AG04450 (cell line): ENCODE data around the gene FOXE3. TPM values are rescaled to one million over a fixed set of nuclear protein-coding genes. Genes with fewer than 3 reads are reported as not detected.

Experiments
- CTCF ChIA-PET: fragments of 300-600, 350-600 bp; formaldehyde crosslinking; extraction: SDS; loops from one replicate; lab custom pipeline; 2022; ENCODE audit warnings: antibody characterized with exemption, inconsistent platforms; lab: Charles Lee
- POLR2A ChIA-PET: fragments of 350-600 bp; formaldehyde crosslinking; extraction: SDS; loops from one replicate; lab custom pipeline; 2021; ENCODE audit warnings: antibody characterized with exemption, inconsistent platforms; lab: Yijun Ruan, JAX
- DNase-seq: peaks from one replicate; pipeline ENCODE4 v3.0.0-alpha.2; 2011; ENCODE audit warnings: low read depth, low spot score
- H3K27ac ChIP-seq: one replicate; pipeline ENCODE4 v1.5.1; 2012; ENCODE audit warnings: low read depth, low read length, control low read depth
- H3K27me3 ChIP-seq: one replicate; pipeline ENCODE4 v1.6.0; 2012; ENCODE audit warnings: low read length; ENCODE audit not compliant: control insufficient read depth, insufficient read depth
- H3K4me3 ChIP-seq: 2 replicates; pipeline ENCODE4 v1.5.1; 2011; ENCODE audit warnings: mild to moderate bottlenecking, low read depth, low read length, control low read depth
- H3K9me3 ChIP-seq: 2 replicates; pipeline ENCODE4 v1.5.1; 2012; ENCODE audit warnings: low read length; ENCODE audit not compliant: control insufficient read depth, insufficient read depth
- CTCF ChIP-seq: IDR thresholded peaks from 2 replicates; pipeline ENCODE4 v1.5.1; 2011; ENCODE audit warnings: low read depth, low read length, control low read depth, inconsistent platforms
- polyA plus RNA-seq: library from polyadenylated mRNA; depleted of rRNA; stranded (reverse); fragments of >200 nt; gene quantifications from 2 replicates; pipeline ENCODE4 v1.2.3, GENCODE V29; 2011; rRNA removed

The FOXE3 gene
- polyA plus RNA-seq, 1 experiment: not detected

DNA sequence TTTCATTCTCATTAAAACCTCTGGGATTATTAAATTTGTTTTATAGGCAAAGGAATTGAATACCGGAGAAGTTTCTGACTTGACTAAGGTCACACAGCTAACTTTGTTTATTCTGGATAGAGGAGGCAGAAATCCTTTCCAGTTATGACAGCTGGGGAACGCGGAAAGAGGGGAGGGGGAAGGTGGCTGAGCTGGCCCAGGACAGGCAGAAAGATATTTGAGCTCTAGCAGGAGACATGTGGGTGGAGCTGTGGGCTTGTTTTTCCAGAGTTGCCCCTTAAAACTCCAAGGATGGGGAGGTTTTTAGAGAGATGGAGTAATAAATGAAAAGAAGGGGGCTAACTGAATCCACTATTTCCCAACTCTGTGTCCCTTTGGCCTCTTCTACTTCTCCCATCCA lies 49.5 kb downstream of the FOXE3 start:
- ChIA-PET POLR2A (no interaction called here), CTCF (interaction anchor here (1.6 kb wide), 1 partner anchor 27 kb away, joined by 3 read pairs; no protein-coding TSS in a partner anchor)
- no peak overlapping the region for H3K4me3 ChIP-seq
- peaks cover 2% of the 10 kb centered on the region for H3K27me3 ChIP-seq
- no peak for DNase-seq
- no peak overlapping the region for H3K27ac ChIP-seq
- no peak for TF ChIP-seq CTCF
- no peaks in the 10 kb centered on the region for H3K9me3 ChIP-seq

Other genes with a start within 250 kb of the FOXE3 start
- not detected in 2 replicates for gene PDZK1IP1, start 226.2 kb upstream of the FOXE3 start, polyA plus RNA-seq
- not detected in 2 replicates for gene TAL1, start 184.1 kb upstream of the FOXE3 start, polyA plus RNA-seq
- 3.5 and 6.4 TPM in 2 replicates for gene STIL, start 102.1 kb upstream of the FOXE3 start, polyA plus RNA-seq
- gene CMPK1, start 82.5 kb upstream of the FOXE3 start, polyA plus RNA-seq: 44.3 and 68.7 TPM in 2 replicates
- gene FOXD2, start 21.8 kb downstream of the FOXE3 start, polyA plus RNA-seq: 0.01 TPM in 1 of 2 replicates, not detected in the other